ENCODE results near the gene EPN3. TPM values are rescaled to one million over a fixed set of nuclear protein-coding genes. Genes with fewer than 3 reads are reported as not detected.

The EPN3 gene
- total RNA-seq, 1 donor from 2014 or later, result not detected

DNA sequence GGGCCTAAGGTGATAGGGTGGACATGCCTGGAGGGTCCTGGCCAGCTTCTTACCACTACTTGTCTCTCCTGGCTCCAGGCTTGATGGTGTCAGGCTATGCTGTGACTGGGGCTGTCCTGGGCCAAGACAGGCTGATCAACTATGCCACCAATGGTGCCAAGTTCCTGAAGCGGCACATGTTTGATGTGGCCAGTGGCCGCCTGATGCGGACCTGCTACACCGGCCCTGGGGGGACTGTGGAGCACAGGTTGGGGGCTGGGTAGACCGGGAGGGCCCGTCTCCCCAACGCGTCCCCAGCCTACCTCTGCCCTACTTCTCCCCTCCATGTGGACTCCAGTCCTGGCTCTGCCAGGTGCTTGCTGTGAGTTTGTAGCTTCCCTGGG, 18.9 kb downstream of the EPN3 start:
- Mint-ChIP-seq H3K9me3 (no peaks in the 10 kb centered on the region), H3K4me1 (ENCODE audit: low read depth) (peaks cover 5% of the 10 kb centered on the region), H3K36me3 (ENCODE audit: low read depth) (no peaks in the 10 kb centered on the region), H3K4me3 (no peak overlapping the region), H3K27ac (no peak overlapping the region), H3K27me3 (ENCODE audit: insufficient read depth) (peaks cover 4% of the 10 kb centered on the region)
- DNase-seq (ENCODE audit: low spot score), result no peak
- intact Hi-C loops (cut with micrococcal nuclease), result no loop called here

DNA sequence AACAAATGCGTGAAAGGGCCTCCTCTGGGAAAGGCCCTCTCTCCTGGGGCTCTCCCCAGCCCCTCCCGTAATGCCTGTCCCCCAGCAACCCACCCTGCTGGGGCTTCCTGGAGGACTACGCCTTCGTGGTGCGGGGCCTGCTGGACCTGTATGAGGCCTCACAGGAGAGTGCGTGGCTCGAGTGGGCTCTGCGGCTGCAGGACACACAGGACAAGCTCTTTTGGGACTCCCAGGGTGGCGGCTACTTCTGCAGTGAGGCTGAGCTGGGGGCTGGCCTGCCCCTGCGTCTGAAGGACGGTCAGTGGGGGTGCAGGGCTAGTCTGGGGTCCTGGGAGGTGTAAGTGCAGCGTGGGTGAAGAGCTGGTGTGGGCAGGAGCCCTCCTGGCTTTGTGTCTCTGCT, 19.3 kb downstream of the EPN3 start:
- H3K4me3 Mint-ChIP-seq, result no peak overlapping the region

DNA sequence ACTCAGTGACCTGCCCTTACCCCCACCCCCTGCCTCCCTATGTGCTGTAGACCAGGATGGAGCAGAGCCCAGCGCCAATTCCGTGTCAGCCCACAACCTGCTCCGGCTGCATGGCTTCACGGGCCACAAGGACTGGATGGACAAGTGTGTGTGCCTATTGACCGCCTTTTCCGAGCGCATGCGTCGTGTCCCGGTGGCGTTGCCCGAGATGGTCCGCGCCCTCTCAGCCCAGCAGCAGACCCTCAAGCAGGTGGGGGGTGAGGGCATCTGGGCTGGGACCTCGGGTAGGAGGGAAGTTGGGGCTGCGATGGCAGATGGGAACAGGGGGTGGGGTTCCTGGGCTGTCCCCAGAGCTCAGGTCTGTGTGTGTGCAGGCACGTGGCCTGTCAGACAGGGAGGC, 21.7 kb downstream of the EPN3 start:
- H3K4me3 Mint-ChIP-seq, result no peak overlapping the region
- H3K9me3 Mint-ChIP-seq, result no peaks in the 10 kb centered on the region
- no peak for DNase-seq (ENCODE audit: low spot score)
- H3K27ac Mint-ChIP-seq, result no peak overlapping the region
- H3K4me1 Mint-ChIP-seq (ENCODE audit: low read depth), result no peaks in the 10 kb centered on the region
- no peaks in the 10 kb centered on the region for H3K36me3 Mint-ChIP-seq (ENCODE audit: low read depth)
- intact Hi-C loops (cut with micrococcal nuclease), result no loop called here
- H3K27me3 Mint-ChIP-seq (ENCODE audit: insufficient read depth), result peaks cover 23% of the 10 kb centered on the region

More for the DNA sequence above, 19.3 kb downstream of the EPN3 start:
- no peak overlapping the region for H3K27ac Mint-ChIP-seq
- no peaks in the 10 kb centered on the region for H3K36me3 Mint-ChIP-seq (ENCODE audit: low read depth)
- H3K4me1 Mint-ChIP-seq (ENCODE audit: low read depth), result peaks cover under 1% of the 10 kb centered on the region
- no peak for DNase-seq (ENCODE audit: low spot score)
- intact Hi-C loops (cut with micrococcal nuclease), result no loop called here
- peaks cover 4% of the 10 kb centered on the region for H3K27me3 Mint-ChIP-seq (ENCODE audit: insufficient read depth)
- H3K9me3 Mint-ChIP-seq, result no peaks in the 10 kb centered on the region

DNA sequence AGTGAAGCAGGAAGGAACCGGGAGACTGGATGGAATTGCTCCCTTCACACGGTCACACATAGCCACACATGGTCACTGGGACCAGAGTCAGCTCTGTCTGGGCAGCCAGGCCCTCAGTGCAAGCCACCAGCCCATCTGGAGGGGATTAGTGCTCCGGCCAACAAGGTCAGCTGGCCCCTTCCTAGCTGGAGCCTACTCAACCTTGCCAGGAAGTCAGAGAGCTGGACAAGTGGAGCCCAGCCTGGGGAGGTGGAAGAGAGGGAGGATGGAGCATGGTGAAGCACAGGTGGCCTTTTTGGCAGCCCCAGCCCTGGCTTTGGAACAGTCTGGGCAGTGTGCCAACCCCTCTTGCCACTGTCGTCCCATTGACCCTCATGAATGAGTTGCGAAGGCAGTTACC, 24.3 kb downstream of the EPN3 start:
- no peak overlapping the region for H3K27ac Mint-ChIP-seq
- intact Hi-C loops (cut with micrococcal nuclease), result no loop called here
- H3K9me3 Mint-ChIP-seq, result no peaks in the 10 kb centered on the region
- H3K4me3 Mint-ChIP-seq, result no peak overlapping the region
- H3K4me1 Mint-ChIP-seq (ENCODE audit: low read depth), result peaks cover 6% of the 10 kb centered on the region
- DNase-seq (ENCODE audit: low spot score), result no peak
- peaks cover 30% of the 10 kb centered on the region for H3K27me3 Mint-ChIP-seq (ENCODE audit: insufficient read depth)
- H3K36me3 Mint-ChIP-seq (ENCODE audit: low read depth), result no peaks in the 10 kb centered on the region

DNA sequence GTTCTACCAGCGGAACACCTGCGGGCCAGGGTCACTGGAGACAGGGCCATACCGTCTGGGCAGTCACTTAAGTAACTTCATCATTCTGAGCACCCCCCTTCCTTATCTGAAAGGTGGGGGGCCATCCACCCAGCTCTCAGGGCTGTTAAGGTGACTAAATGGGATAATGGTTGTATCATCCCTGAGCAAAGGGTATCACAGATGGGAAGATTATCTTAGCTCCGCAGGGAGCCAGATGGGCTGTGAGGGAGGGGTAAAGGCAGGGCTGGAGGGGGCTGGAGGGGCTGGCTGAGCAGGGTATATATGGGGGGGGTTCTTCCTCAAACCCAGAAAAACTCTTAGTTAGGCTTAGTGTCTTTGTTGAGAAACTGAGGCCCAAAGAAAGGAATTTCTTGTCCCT, 25.1 kb downstream of the EPN3 start:
- H3K4me3 Mint-ChIP-seq, result no peak overlapping the region
- no peaks in the 10 kb centered on the region for H3K9me3 Mint-ChIP-seq
- H3K4me1 Mint-ChIP-seq (ENCODE audit: low read depth), result peaks cover 11% of the 10 kb centered on the region
- no peak for DNase-seq (ENCODE audit: low spot score)
- peaks cover 35% of the 10 kb centered on the region for H3K27me3 Mint-ChIP-seq (ENCODE audit: insufficient read depth)
- no peak overlapping the region for H3K27ac Mint-ChIP-seq
- no peaks in the 10 kb centered on the region for H3K36me3 Mint-ChIP-seq (ENCODE audit: low read depth)
- intact Hi-C loops (cut with micrococcal nuclease), result no loop called here

DNA sequence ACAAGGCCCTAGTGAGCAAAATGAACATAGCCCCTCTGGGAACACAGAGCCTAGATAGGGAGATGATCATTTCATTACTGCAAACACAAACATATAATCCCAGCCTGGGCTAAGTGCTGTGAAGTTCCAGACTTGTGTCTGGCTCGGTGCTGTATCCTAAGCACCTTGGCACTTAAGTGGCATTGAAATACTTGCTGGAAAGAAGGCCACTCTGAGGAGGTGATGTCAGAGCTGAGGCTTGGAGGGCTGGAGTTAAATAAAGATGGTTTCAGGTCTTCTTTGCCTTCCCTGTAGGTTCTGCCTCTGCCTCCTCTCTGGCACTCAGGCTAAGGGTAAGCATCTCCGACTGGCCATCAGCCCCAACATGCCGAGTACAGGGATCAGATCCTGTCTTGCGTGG, 25.6 kb downstream of the EPN3 start:
- H3K27ac Mint-ChIP-seq, result no peak overlapping the region
- DNase-seq (ENCODE audit: low spot score), result no peak
- H3K9me3 Mint-ChIP-seq, result no peaks in the 10 kb centered on the region
- intact Hi-C loops (cut with micrococcal nuclease), result no loop called here
- H3K4me3 Mint-ChIP-seq, result peak overlapping the region; percentile 12
- no peaks in the 10 kb centered on the region for H3K36me3 Mint-ChIP-seq (ENCODE audit: low read depth)
- peaks cover 11% of the 10 kb centered on the region for H3K4me1 Mint-ChIP-seq (ENCODE audit: low read depth)
- H3K27me3 Mint-ChIP-seq (ENCODE audit: insufficient read depth), result peaks cover 40% of the 10 kb centered on the region

DNA sequence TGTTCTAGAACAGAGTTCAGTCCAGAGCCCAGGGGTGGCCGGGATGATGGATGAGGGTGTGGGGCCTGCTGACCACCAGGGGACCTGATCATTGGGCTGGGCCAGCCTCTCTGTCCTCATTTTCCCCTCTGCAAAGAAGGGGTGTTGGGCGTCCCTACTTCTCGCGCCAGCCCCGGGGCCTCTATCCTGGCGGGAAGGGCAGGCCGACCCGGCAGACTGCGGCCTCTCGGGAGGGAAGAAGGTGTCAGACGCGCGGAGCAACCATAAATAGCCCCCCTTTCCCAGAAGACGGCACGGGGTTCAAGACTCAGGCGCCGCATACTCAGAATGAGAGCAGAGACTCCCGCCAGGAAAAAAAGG, 26.0 kb downstream of the EPN3 start:
- no peak for DNase-seq (ENCODE audit: low spot score)
- Mint-ChIP-seq H3K4me3 (peak overlapping the region; percentile 12), H3K27me3 (ENCODE audit: insufficient read depth) (peaks cover 45% of the 10 kb centered on the region), H3K36me3 (ENCODE audit: low read depth) (no peaks in the 10 kb centered on the region), H3K27ac (no peak overlapping the region), H3K9me3 (no peaks in the 10 kb centered on the region), H3K4me1 (ENCODE audit: low read depth) (peaks cover 11% of the 10 kb centered on the region)
- intact Hi-C loops (cut with micrococcal nuclease), result no loop called here

DNA sequence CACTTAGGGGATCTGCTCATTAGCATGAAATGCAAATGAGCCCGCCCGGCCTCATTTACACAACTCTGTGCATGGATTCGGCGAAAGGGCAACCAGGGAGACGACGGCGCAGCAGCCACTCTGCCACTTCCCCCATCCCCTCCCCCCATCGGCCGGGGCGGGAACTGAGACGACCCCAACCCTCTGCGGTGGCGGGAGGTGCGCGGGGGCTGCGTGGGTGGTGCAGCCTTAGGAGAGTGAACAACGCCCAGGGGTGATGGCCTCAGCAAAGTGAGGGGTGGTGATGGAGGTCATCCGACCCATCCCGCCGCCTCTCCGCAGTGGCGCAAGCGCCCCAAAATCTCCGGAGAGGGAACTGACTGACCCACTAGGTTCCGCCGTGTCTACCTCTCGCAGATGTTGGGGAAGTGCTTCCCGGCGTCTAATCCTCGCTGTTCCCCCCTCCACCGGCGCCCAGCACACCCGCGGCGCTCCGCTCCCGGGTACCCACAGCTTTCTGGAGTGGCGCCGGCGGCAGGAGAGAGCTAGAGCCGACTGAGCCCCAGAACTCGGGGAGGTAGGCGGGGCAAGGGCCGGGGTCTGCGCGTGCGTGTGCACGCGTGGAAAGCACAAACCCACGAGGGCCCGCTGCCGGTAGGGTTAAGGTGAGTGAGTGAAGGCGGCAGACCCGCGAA, 26.5 kb downstream of the EPN3 start:
- Mint-ChIP-seq H3K9me3 (no peaks in the 10 kb centered on the region), H3K36me3 (ENCODE audit: low read depth) (no peaks in the 10 kb centered on the region), H3K27ac (no peak overlapping the region), H3K4me3 (no peak overlapping the region), H3K4me1 (ENCODE audit: low read depth) (peaks cover 11% of the 10 kb centered on the region), H3K27me3 (ENCODE audit: insufficient read depth) (peaks cover 48% of the 10 kb centered on the region)
- intact Hi-C loops (cut with micrococcal nuclease), result no loop called here
- DNase-seq (ENCODE audit: low spot score), result no peak

DNA sequence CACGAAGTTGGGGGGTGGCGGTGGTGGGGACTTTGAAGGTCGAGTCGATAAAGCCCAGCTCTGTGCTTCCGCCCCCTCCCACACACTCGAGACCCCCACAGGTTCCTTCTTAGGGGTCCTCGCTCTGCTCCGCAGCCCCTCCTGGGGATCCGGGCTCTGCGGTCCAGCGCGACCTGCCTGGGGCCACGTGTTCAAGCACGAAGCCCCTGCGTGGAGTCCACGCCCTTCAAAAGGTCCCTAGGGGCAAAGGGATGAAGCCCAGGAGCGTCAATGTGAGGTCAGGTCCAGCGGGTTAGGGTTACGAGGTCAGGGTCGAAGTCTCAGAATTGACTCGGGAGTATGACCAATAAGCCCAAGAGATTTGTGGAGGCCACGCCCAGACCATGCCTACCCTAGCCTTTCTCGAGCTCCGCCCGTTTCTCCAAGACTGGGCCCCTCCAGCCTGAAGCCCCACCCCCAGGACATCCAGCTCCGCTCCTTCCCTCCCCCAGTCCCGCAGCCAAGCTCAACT, 27.2 kb downstream of the EPN3 start:
- peak overlapping the region; percentile 70 for H3K4me3 Mint-ChIP-seq
- peaks cover 53% of the 10 kb centered on the region for H3K27me3 Mint-ChIP-seq (ENCODE audit: insufficient read depth)
- H3K4me1 Mint-ChIP-seq (ENCODE audit: low read depth), result peaks cover 11% of the 10 kb centered on the region
- H3K9me3 Mint-ChIP-seq, result no peaks in the 10 kb centered on the region
- intact Hi-C loops (cut with micrococcal nuclease), result loop anchor here (1.0 to 5.0 kb wide), 4 partner anchors 12 to 77 kb away; partner anchors contain the start of genes MYCBPAP and SPATA20
- no peak for DNase-seq (ENCODE audit: low spot score)
- no peak overlapping the region for H3K27ac Mint-ChIP-seq
- H3K36me3 Mint-ChIP-seq (ENCODE audit: low read depth), result no peaks in the 10 kb centered on the region

DNA sequence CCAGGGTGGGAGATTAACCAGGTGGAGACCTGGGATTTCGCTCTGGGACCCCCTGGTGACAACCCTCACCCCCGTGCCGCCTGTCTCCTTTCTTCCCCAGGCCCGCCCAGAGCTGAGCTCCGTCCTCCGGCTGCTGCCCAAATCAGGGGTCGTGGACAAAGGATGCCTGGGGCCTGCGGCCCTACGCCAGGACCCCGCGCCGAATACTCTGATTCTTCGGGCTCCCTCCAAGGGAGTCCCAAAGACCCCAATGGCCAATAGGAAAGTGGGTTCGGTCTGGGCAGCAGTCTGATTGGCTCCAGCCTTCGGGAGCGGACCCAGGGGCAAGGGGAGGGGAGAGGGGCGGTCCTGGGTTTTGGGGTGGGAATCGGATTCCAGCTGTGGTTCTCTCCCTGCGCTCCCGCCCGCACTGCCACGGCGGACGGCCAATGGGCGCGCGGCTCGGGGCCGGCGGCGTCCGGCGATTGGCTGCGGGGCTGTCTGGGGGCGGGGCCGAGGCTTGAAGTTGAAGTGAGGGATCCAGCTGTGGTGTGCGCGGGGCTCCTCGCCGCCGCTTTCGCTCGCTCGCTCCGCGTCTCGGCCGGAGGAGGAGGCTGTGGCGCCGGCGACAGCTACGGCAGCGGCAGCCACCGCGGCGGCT, 27.8 kb downstream of the EPN3 start, which contains the start of gene CACNA1G:
CACNA1G (plus strand) TSS at position 531 of the 640 bp plus-strand sequence. CDS start 745 bp downstream, outside the sequence.
- Mint-ChIP-seq H3K27me3 (ENCODE audit: insufficient read depth) (peaks cover 59% of the 10 kb centered on the region), H3K27ac (no peak within 1 kb of the TSS), H3K9me3 (no peaks in the 10 kb centered on the region), H3K4me3 (peak within 1 kb of the TSS; percentile 70), H3K36me3 (ENCODE audit: low read depth) (no peaks in the 10 kb centered on the region), H3K4me1 (ENCODE audit: low read depth) (peaks cover 11% of the 10 kb centered on the region)
- intact Hi-C loops (cut with micrococcal nuclease), result loop anchor here (1.0 to 5.0 kb wide), 4 partner anchors 13 to 78 kb away; partner anchors contain the start of genes MYCBPAP and SPATA20
- DNase-seq (ENCODE audit: low spot score), result peak; percentile 87

DNA sequence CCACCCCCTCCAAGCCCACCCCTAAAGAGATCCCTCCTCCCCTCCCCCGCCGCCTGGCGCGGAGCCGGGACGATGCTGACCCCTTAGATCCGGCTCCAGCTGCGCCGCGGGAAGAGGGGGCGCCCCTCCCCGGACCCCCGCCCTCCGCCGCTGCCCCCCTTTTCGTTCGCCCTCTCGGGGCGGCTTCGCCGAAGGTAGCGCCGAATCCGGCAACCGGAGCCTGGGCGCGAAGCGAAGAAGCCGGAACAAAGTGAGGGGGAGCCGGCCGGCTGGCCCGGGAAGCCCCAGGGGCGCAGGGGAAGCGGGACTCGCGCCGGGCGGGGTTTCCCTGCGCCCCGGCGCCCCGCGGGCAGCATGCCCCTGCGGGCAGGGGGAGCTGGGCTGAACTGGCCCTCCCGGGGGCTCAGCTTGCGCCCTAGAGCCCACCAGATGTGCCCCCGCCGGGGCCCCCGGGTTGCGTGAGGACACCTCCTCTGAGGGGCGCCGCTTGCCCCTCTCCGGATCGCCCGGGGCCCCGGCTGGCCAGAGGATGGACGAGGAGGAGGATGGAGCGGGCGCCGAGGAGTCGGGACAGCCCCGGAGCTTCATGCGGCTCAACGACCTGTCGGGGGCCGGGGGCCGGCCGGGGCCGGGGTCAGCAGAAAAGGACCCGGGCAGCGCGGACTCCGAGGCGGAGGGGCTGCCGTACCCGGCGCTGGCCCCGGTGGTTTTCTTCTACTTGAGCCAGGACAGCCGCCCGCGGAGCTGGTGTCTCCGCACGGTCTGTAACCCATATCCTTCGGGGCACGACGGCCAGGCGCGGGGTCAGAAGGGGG, 28.6 kb downstream of the EPN3 start:
- peaks cover 11% of the 10 kb centered on the region for H3K4me1 Mint-ChIP-seq (ENCODE audit: low read depth)
- intact Hi-C loops (cut with micrococcal nuclease), result loop anchor here (1.0 to 5.0 kb wide), 4 partner anchors 14 to 79 kb away; partner anchors contain the start of genes MYCBPAP and SPATA20
- H3K27ac Mint-ChIP-seq, result no peak overlapping the region
- DNase-seq (ENCODE audit: low spot score), result no peak
- peaks cover 63% of the 10 kb centered on the region for H3K27me3 Mint-ChIP-seq (ENCODE audit: insufficient read depth)
- H3K9me3 Mint-ChIP-seq, result no peaks in the 10 kb centered on the region
- no peaks in the 10 kb centered on the region for H3K36me3 Mint-ChIP-seq (ENCODE audit: low read depth)
- no peak overlapping the region for H3K4me3 Mint-ChIP-seq

DNA sequence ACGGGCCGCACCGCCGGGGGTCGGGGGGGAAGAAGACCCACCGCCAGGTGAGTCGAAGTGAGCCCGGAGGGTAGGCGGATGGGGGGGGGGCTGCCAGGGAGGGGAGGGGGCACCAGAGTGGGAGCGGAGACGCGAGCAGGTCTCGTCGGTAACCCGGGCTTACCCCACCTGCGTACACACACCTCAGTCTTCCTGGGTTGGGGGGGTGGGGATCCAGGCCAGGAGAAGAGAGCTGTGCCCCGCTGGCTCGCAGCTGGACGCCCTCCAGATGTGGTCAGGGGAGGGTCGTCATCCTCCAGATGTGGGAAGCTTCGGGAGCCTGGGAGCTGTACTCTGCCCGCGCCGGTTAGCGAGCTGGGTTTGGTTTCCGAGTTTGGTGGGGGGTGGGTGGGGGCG, 29.2 kb downstream of the EPN3 start:
- Mint-ChIP-seq H3K27ac (no peak overlapping the region), H3K27me3 (ENCODE audit: insufficient read depth) (peaks cover 68% of the 10 kb centered on the region), H3K36me3 (ENCODE audit: low read depth) (no peaks in the 10 kb centered on the region), H3K4me1 (ENCODE audit: low read depth) (peaks cover 11% of the 10 kb centered on the region), H3K4me3 (no peak overlapping the region), H3K9me3 (no peaks in the 10 kb centered on the region)
- intact Hi-C loops (cut with micrococcal nuclease), result loop anchor here (5.0 kb wide), 1 partner anchor 54 kb away; the partner anchor contains the start of gene MYCBPAP
- no peak for DNase-seq (ENCODE audit: low spot score)
